IMR-90 (cell line): ENCODE measurements around the gene DAD1. TPM values are rescaled to one million over a fixed set of nuclear protein-coding genes. Genes with fewer than 3 reads are reported as not detected.

ENCODE experiments used
- ATAC-seq: fragments of 200-7000 bp; cut with Tn5 transposase; 2 replicates; pipeline ENCODE4 v1.9.1; 2020; ENCODE audit warnings: low read depth, mild to moderate bottlenecking, moderate library complexity
- BruUV-seq: library from RNA; stranded (reverse); fragments of 400-500 nt; replicated peaks from 2 replicates; lab custom pipeline; 2021; lab: Mats Ljungman, UMichigan
- CTCF ChIA-PET: fragments of 300-600 bp; formaldehyde crosslinking; extraction: SDS; loops from one replicate; lab custom pipeline; 2021; ENCODE audit warnings: antibody characterized with exemption; lab: Yijun Ruan, JAX
- POLR2A ChIA-PET: fragments of 300-600 bp; sonication (Branson Sonifier 250); formaldehyde crosslinking; loops from one replicate; lab custom pipeline; 2022; ENCODE audit warnings: antibody characterized with exemption; ENCODE audit not compliant: unreplicated experiment; lab: Charles Lee
- DNase-seq: peaks from one replicate; pipeline ENCODE4 v3.0.0; 2013
- H2AFZ ChIP-seq: replicated peaks from 2 replicates; pipeline ENCODE3; 2013; ENCODE audit warnings: low read length, mild to moderate bottlenecking; ENCODE audit not compliant: poor library complexity
- H2AK5ac ChIP-seq: 2 replicates; pipeline ENCODE4 v1.6.1; 2013; ENCODE audit warnings: low read depth, low read length, inconsistent platforms
- H2AK9ac ChIP-seq: replicated peaks from 2 replicates; pipeline ENCODE3; 2013; ENCODE audit warnings: mild to moderate bottlenecking, low read depth, low read length, moderate library complexity; ENCODE audit not compliant: poor library complexity
- H2BK120ac ChIP-seq: 2 replicates; pipeline ENCODE4 v1.6.1; 2013; ENCODE audit warnings: low read depth, low read length, inconsistent platforms
- H2BK15ac ChIP-seq: 3 replicates; pipeline ENCODE4 v1.6.1; 2013; ENCODE audit warnings: low read depth, low read length, inconsistent platforms
- H2BK20ac ChIP-seq: 2 replicates; pipeline ENCODE4 v1.6.1; 2013; ENCODE audit warnings: low read depth, mild to moderate bottlenecking, inconsistent platforms, low read length, moderate library complexity
- H2BK5ac ChIP-seq: 2 replicates; pipeline ENCODE4 v1.6.1; 2013; ENCODE audit warnings: mild to moderate bottlenecking, low read depth, low read length, inconsistent platforms; ENCODE audit not compliant: poor library complexity, severe bottlenecking
- H3K14ac ChIP-seq: replicated peaks from 2 replicates; pipeline ENCODE4 v1.6.1; 2013; ENCODE audit warnings: low read depth, low read length, inconsistent platforms
- H3K18ac ChIP-seq: 2 replicates; pipeline ENCODE4 v1.6.1; 2013; ENCODE audit warnings: low read depth, low read length, control low read depth
- H3K23ac ChIP-seq: 2 replicates; pipeline ENCODE4 v1.6.1; 2013; ENCODE audit warnings: low read depth, low read length, inconsistent platforms
- H3K27ac ChIP-seq: 2 replicates; pipeline ENCODE4 v1.5.1; 2013; ENCODE audit warnings: mild to moderate bottlenecking, control low read depth, low read length; ENCODE audit not compliant: insufficient read depth
- H3K27me3 ChIP-seq: 2 replicates; pipeline ENCODE4 v1.6.1; 2013; ENCODE audit warnings: low read length; ENCODE audit not compliant: control insufficient read depth, insufficient read depth
- H3K36me3 ChIP-seq: 2 replicates; pipeline ENCODE4 v1.6.1; 2013; ENCODE audit warnings: low read length, mixed read lengths; ENCODE audit not compliant: control insufficient read depth, insufficient read depth
- H3K4ac ChIP-seq: 2 replicates; pipeline ENCODE4 v1.6.1; 2013; ENCODE audit warnings: low read depth, low read length, inconsistent platforms
- H3K4me1 ChIP-seq: 2 replicates; pipeline ENCODE4 v1.6.1; 2013; ENCODE audit warnings: low read length, mixed read lengths; ENCODE audit not compliant: control insufficient read depth, insufficient read depth
- H3K4me2 ChIP-seq: 2 replicates; pipeline ENCODE4 v1.6.1; 2013; ENCODE audit warnings: low read depth, mild to moderate bottlenecking, control low read depth, low read length, moderate library complexity
- H3K4me3 ChIP-seq: 2 replicates; pipeline ENCODE4 v1.5.1; 2013; ENCODE audit warnings: low read depth, mild to moderate bottlenecking, control low read depth, low read length, moderate library complexity; ENCODE audit not compliant: insufficient read depth
- H3K56ac ChIP-seq: 2 replicates; pipeline ENCODE4 v1.6.1; 2013; ENCODE audit warnings: low read length, inconsistent platforms; ENCODE audit not compliant: insufficient read depth; ENCODE audit errors: extremely low read depth
- H3K79me1 ChIP-seq, 2 experiments: 2 replicates each; pipeline ENCODE4 v1.6.1; 2013; ENCODE audit warnings: low read length in 2 of 2, inconsistent platforms in 1 of 2, low read depth in 1 of 2
- H3K9ac ChIP-seq: 2 replicates; pipeline ENCODE4 v1.6.1; 2013; ENCODE audit warnings: low read depth, low read length, control low read depth
- H3K9me1 ChIP-seq: 2 replicates; pipeline ENCODE4 v1.6.1; 2013; ENCODE audit warnings: low read length, inconsistent platforms; ENCODE audit not compliant: insufficient read depth
- H3K9me3 ChIP-seq: 2 replicates; pipeline ENCODE4 v1.6.1; 2013; ENCODE audit warnings: low read length; ENCODE audit not compliant: control insufficient read depth, insufficient read depth
- H4K20me1 ChIP-seq: 2 replicates; pipeline ENCODE4 v1.6.1; 2013; ENCODE audit warnings: low read length, inconsistent platforms; ENCODE audit not compliant: insufficient read depth
- H4K5ac ChIP-seq: 2 replicates; pipeline ENCODE4 v1.6.1; 2013; ENCODE audit warnings: mild to moderate bottlenecking, low read depth, low read length, control low read depth
- H4K8ac ChIP-seq, 2 experiments: 2 replicates each; pipeline ENCODE4 v1.6.1; 2013; ENCODE audit warnings: low read depth in 2 of 2, low read length in 2 of 2, control low read depth in 1 of 2, inconsistent platforms in 1 of 2
- H4K91ac ChIP-seq: 2 replicates; pipeline ENCODE4 v1.6.1; 2013; ENCODE audit warnings: low read depth, low read length, inconsistent platforms; ENCODE audit not compliant: insufficient read depth
- BHLHE40 ChIP-seq: fragments of 150-350 bp; IDR thresholded peaks from 2 replicates; pipeline ENCODE4 v1.6.1; 2016; ENCODE audit warnings: mild to moderate bottlenecking, low read depth, low read length
- FOS ChIP-seq: fragments of 150-350 bp; IDR thresholded peaks from 2 replicates; pipeline ENCODE4 v1.6.1; 2016; ENCODE audit warnings: low read depth, low read length
- MAFK ChIP-seq: IDR thresholded peaks from 2 replicates; pipeline ENCODE4 v1.6.1; 2012; ENCODE audit warnings: low read depth, low read length, improper control_type of control experiment
- MAZ ChIP-seq: IDR thresholded peaks from 2 replicates; pipeline ENCODE4 v1.6.1; 2012; ENCODE audit warnings: low read depth, mild to moderate bottlenecking, low read length, improper control_type of control experiment, moderate library complexity, borderline replicate concordance
- NFE2L2 ChIP-seq: fragments of 150-350 bp; IDR thresholded peaks from 2 replicates; pipeline ENCODE4 v1.6.1; 2016; ENCODE audit warnings: low read depth, mild to moderate bottlenecking, low read length
- POLR2A ChIP-seq: IDR thresholded peaks from 2 replicates; pipeline ENCODE4 v1.6.1; 2012; ENCODE audit warnings: mild to moderate bottlenecking, low read depth, low read length
- SMC3 ChIP-seq: fragments of 150-350 bp; IDR thresholded peaks from 2 replicates; pipeline ENCODE4 v1.6.1; 2016; ENCODE audit warnings: low read depth, mild to moderate bottlenecking, antibody characterized with exemption, low read length, moderate library complexity
- WGBS, 2 experiments: methylation state at CpG; one replicate each; pipeline versions ENCODE4 v1.1.5 to v1.1.7; 2013; ENCODE audit warnings: missing lambda C conversion rate in 2 of 2; ENCODE audit not compliant: insufficient read length in 1 of 2; ENCODE audit errors: extremely low coverage in 2 of 2; 5-methylcytosine and 5-hydroxymethylcytosine counted together
- dilution Hi-C: fragments of 300-500 bp; cut with HindIII; formaldehyde crosslinking; loops from one replicate; pipeline ENCODE4 v1.14.3; 2018; ENCODE audit warnings: low sequenced_read_pairs; ENCODE audit not compliant: unreplicated experiment
- in situ Hi-C: fragments of 300-500 bp; cut with MboI; formaldehyde crosslinking; loops from 3 replicates; pipeline ENCODE4 v1.14.3; 2019; ENCODE audit warnings: low sequenced_read_pairs, inconsistent platforms, mixed read lengths
- intact Hi-C: fragments of 100-400 bp; cut with micrococcal nuclease; formaldehyde crosslinking; loops from 2 replicates; pipeline ENCODE4 v1.10.0; 2022
- polyA plus RNA-seq, 3 experiments: library from polyadenylated mRNA; depleted of rRNA; stranded (reverse); fragments of >200 nt; gene quantifications; 2 replicates each; pipeline ENCODE4 v1.2.3, GENCODE V29; 2012; ENCODE audit warnings: low replicate concordance in 1 of 3
- total RNA-seq: library from RNA; depleted of rRNA; stranded (reverse); fragments of >200 nt; gene quantifications from 2 replicates; pipeline ENCODE4 v1.2.3, GENCODE V29; 2012
- TF ChIP-seq, protein P1 (sequence below): fragments of 150-350 bp; IDR thresholded peaks from 2 replicates; pipeline ENCODE4 v1.6.1; 2017; ENCODE audit warnings: mild to moderate bottlenecking, antibody characterized with exemption, low read length, low read depth
- TF ChIP-seq, protein P2 (sequence below): conservative IDR thresholded peaks from 2 replicates; pipeline ENCODE4 v1.5.1; 2012; ENCODE audit warnings: mild to moderate bottlenecking, low read depth, low read length, improper control_type of control experiment

Gene DAD1
- total and polyA plus RNA-seq, 2 of the 4 experiments (the other 2 are of a cell fraction) = 396 to 496 TPM

DNA sequence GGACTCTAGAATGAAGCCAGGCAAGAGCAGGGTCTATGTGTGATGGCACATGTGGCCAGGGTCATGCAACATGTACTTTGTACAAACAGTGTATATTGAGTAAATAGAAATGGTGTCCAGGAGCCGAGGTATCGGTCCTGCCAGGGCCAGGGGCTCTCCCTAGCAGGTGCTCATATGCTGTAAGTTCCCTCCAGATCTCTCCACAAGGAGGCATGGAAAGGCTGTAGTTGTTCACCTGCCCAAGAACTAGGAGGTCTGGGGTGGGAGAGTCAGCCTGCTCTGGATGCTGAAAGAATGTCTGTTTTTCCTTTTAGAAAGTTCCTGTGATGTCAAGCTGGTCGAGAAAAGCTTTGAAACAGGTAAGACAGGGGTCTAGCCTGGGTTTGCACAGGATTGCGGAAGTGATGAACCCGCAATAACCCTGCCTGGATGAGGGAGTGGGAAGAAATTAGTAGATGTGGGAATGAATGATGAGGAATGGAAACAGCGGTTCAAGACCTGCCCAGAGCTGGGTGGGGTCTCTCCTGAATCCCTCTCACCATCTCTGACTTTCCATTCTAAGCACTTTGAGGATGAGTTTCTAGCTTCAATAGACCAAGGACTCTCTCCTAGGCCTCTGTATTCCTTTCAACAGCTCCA lies 39.6 kb downstream of the DAD1 start (continued):
- TF ChIP-seq, protein P1, sequence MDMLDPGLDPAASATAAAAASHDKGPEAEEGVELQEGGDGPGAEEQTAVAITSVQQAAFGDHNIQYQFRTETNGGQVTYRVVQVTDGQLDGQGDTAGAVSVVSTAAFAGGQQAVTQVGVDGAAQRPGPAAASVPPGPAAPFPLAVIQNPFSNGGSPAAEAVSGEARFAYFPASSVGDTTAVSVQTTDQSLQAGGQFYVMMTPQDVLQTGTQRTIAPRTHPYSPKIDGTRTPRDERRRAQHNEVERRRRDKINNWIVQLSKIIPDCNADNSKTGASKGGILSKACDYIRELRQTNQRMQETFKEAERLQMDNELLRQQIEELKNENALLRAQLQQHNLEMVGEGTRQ = no peak
- no peak for TF ChIP-seq NFE2L2

DNA sequence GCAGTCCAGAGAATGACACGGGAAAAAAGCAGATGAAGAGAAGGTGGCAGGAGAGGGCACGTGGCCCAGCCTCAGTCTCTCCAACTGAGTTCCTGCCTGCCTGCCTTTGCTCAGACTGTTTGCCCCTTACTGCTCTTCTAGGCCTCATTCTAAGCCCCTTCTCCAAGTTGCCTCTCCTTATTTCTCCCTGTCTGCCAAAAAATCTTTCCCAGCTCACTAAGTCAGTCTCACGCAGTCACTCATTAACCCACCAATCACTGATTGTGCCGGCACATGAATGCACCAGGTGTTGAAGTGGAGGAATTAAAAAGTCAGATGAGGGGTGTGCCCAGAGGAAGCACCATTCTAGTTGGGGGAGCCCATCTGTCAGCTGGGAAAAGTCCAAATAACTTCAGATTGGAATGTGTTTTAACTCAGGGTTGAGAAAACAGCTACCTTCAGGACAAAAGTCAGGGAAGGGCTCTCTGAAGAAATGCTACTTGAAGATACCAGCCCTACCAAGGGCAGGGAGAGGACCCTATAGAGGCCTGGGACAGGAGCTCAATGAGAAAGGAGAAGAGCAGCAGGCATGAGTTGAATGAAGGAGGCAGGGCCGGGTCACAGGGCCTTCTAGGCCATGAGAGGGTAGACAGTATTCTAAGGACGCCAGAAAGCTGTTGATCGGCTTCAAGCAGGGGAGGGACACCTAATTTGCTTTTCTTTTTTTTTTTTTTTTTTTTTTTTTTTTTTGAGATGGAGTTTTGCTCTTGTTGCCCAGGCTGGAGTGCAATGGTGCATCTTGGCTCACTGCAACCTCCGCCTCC lies 40.9 kb downstream of the DAD1 start:
- H4K5ac ChIP-seq = no peak overlapping the region
- no peak overlapping the region for H2AK5ac ChIP-seq
- no TSS peak for BruUV-seq
- no peak overlapping the region for H3K56ac ChIP-seq
- H2BK120ac ChIP-seq = peak overlapping the region; percentile 54; the same call in 1 of the 2 replicates
- H4K8ac ChIP-seq = no peak overlapping the region; a peak in 1 of 4 replicates
- no peak for DNase-seq
- CTCF ChIA-PET = no interaction called here
- H4K91ac ChIP-seq = no peak overlapping the region
- peaks cover 7% of the 10 kb centered on the region; the same call in 1 of the 2 replicates for H3K27me3 ChIP-seq
- H3K4me2 ChIP-seq = no peak overlapping the region
- H2BK5ac ChIP-seq = no peak overlapping the region
- dilution Hi-C loops = no loop called here
- peak overlapping the region; percentile 15; the same call in 2 of the 3 replicates for H2BK15ac ChIP-seq
- H2BK20ac ChIP-seq = 0 out of 2 replicates have a peak overlapping the region, but pooled peaks have one; percentile 14
- H3K4me3 ChIP-seq = no peak overlapping the region
- no peaks in the 10 kb centered on the region for H3K9me3 ChIP-seq
- no CpG with 5 or more reads among the region's 8 CpGs for WGBS, 2 experiments
- intact Hi-C loops = loop anchor here (2.0 kb wide), 1 partner anchor 161 kb away; no protein-coding TSS in a partner anchor
- H3K9me1 ChIP-seq = peaks cover 37% of the 10 kb centered on the region
- no peak overlapping the region for H2AFZ ChIP-seq
- no peak overlapping the region for H3K27ac ChIP-seq
- H3K9ac ChIP-seq = no peak overlapping the region
- no peak overlapping the region for H3K18ac ChIP-seq
- no peaks in the 10 kb centered on the region for H3K36me3 ChIP-seq
- H3K4ac ChIP-seq = peak overlapping the region; percentile 51
- H3K79me1 ChIP-seq = no peaks in the 10 kb centered on the region
- no peak overlapping the region for H3K23ac ChIP-seq
- in situ Hi-C loops = loop anchor here (25.0 kb wide), 1 partner anchor 764 kb away; the partner anchor contains the start of genes BCL2L2, PABPN1 and PPP1R3E
- peaks cover 24% of the 10 kb centered on the region for H3K4me1 ChIP-seq
- 0 out of 2 replicates have a peak overlapping the region, but pooled peaks have one; percentile 11 for H3K14ac ChIP-seq
- no peaks in the 10 kb centered on the region for H4K20me1 ChIP-seq
- no peak for ATAC-seq
- POLR2A ChIA-PET = no interaction called here
- H2AK9ac ChIP-seq = no peak overlapping the region
- TF ChIP-seq SMC3 = no peak
- TF ChIP-seq MAZ = no peak
- no peak for TF ChIP-seq NFE2L2
- TF ChIP-seq, protein P2, sequence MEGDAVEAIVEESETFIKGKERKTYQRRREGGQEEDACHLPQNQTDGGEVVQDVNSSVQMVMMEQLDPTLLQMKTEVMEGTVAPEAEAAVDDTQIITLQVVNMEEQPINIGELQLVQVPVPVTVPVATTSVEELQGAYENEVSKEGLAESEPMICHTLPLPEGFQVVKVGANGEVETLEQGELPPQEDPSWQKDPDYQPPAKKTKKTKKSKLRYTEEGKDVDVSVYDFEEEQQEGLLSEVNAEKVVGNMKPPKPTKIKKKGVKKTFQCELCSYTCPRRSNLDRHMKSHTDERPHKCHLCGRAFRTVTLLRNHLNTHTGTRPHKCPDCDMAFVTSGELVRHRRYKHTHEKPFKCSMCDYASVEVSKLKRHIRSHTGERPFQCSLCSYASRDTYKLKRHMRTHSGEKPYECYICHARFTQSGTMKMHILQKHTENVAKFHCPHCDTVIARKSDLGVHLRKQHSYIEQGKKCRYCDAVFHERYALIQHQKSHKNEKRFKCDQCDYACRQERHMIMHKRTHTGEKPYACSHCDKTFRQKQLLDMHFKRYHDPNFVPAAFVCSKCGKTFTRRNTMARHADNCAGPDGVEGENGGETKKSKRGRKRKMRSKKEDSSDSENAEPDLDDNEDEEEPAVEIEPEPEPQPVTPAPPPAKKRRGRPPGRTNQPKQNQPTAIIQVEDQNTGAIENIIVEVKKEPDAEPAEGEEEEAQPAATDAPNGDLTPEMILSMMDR = no peak
- TF ChIP-seq, protein P1 = no peak
- no peak for TF ChIP-seq MAFK
- TF ChIP-seq BHLHE40 = no peak
- TF ChIP-seq POLR2A = no peak
- TF ChIP-seq FOS = no peak
